Caco-2 (cell line): Measurements from ENCODE around the gene CFAP45. TPM values are rescaled to one million over a fixed set of nuclear protein-coding genes. Genes with fewer than 3 reads are reported as not detected.
A peak's percentile ranks its signal among the peaks of the same experiment; 100 is the strongest.
"Not testable (repeated sequence)": the region's sequence is repeated elsewhere in the genome, so short reads cannot be mapped to it uniquely, and the experiment has no call there.

ENCODE experiments used
- BruUV-seq: library from RNA; stranded (reverse); fragments of 400-500 nt; replicated peaks from 2 replicates; lab custom pipeline; 2021; lab: Mats Ljungman, UMichigan
- CTCF ChIA-PET: fragments of 300-600 bp; sonication (Branson Sonifier 250); formaldehyde crosslinking; loops from one replicate; lab custom pipeline; 2022; ENCODE audit warnings: antibody characterized with exemption; lab: Charles Lee
- POLR2A ChIA-PET: fragments of 300-600 bp; sonication (Branson Sonifier 250); formaldehyde crosslinking; loops from one replicate; lab custom pipeline; 2022; ENCODE audit warnings: antibody characterized with exemption; lab: Charles Lee
- DNase-seq, 2 experiments: peaks; one replicate each; pipeline versions ENCODE4 v3.0.0 to v3.0.0-alpha.2; 2020 to 2022
- H3K27me3 ChIP-seq: replicated peaks from 2 replicates; pipeline ENCODE4 v1.6.0; 2011; ENCODE audit warnings: low read length; ENCODE audit not compliant: control insufficient read depth, insufficient read depth
- H3K36me3 ChIP-seq: 2 replicates; pipeline ENCODE4 v1.5.1; 2011; ENCODE audit warnings: low read length; ENCODE audit not compliant: control insufficient read depth, insufficient read depth
- H3K4me1 ChIP-seq: fragments of 250-450 bp; sonication (Bioruptor Pico); 2 replicates; pipeline ENCODE4 v1.5.1; 2020; ENCODE audit warnings: mild to moderate bottlenecking
- H3K4me3 ChIP-seq: 2 replicates; pipeline ENCODE4 v1.5.1; 2011; ENCODE audit warnings: low read depth, mild to moderate bottlenecking, control low read depth, low read length
- H3K9me3 ChIP-seq: fragments of 250-450 bp; sonication (Bioruptor Pico); 2 replicates; pipeline ENCODE4 v1.5.1; 2020; ENCODE audit warnings: mild to moderate bottlenecking, moderate library complexity
- H3K27ac Mint-ChIP-seq: one replicate; pipeline ENCODE4 v1.8.0; 2022; ENCODE audit warnings: mixed read lengths; ENCODE audit not compliant: unreplicated experiment
- H3K27me3 Mint-ChIP-seq: one replicate; pipeline ENCODE4 v1.8.0; 2022; ENCODE audit warnings: mixed read lengths; ENCODE audit not compliant: insufficient read depth, unreplicated experiment
- H3K36me3 Mint-ChIP-seq: one replicate; pipeline ENCODE4 v1.8.0; 2022; ENCODE audit warnings: mild to moderate bottlenecking, mixed read lengths; ENCODE audit not compliant: insufficient read depth, unreplicated experiment
- H3K4me1 Mint-ChIP-seq: one replicate; pipeline ENCODE4 v1.8.0; 2022; ENCODE audit warnings: low read depth, mixed read lengths; ENCODE audit not compliant: unreplicated experiment
- H3K4me3 Mint-ChIP-seq: one replicate; pipeline ENCODE4 v1.8.0; 2022; ENCODE audit warnings: mild to moderate bottlenecking, moderate library complexity, mixed read lengths; ENCODE audit not compliant: unreplicated experiment
- H3K9me3 Mint-ChIP-seq: one replicate; pipeline ENCODE4 v1.8.0; 2022; ENCODE audit warnings: mixed read lengths; ENCODE audit not compliant: unreplicated experiment
- intact Hi-C: fragments of 100-400 bp; cut with micrococcal nuclease; formaldehyde crosslinking; loops from one replicate; pipeline ENCODE4 v1.10.0; 2022; ENCODE audit not compliant: unreplicated experiment
- total RNA-seq: library from RNA; stranded (reverse); gene quantifications from 2 replicates; pipeline ENCODE4 v1.2.3, GENCODE V29; 2022
- TF ChIP-seq, protein P1 (sequence below), 2 experiments: fragments of 200-600 bp in 1 of 2; IDR thresholded peaks; 1 replicate in 1 of 2; 2 replicates in 1 of 2; pipeline versions ENCODE4 v1.5.1 to v1.8.0; 2011 to 2022; ENCODE audit warnings: antibody characterized with exemption in 1 of 2, control low read depth in 1 of 2, inconsistent platforms in 1 of 2, low read depth in 1 of 2, low read length in 1 of 2, mild to moderate bottlenecking in 1 of 2, moderate library complexity in 1 of 2; ENCODE audit not compliant: insufficient read depth in 1 of 2, severe bottlenecking in 1 of 2, unreplicated experiment in 1 of 2

CFAP45 gene
- total RNA-seq, 1 experiment from 2014 or later, result 1.1 TPM

DNA sequence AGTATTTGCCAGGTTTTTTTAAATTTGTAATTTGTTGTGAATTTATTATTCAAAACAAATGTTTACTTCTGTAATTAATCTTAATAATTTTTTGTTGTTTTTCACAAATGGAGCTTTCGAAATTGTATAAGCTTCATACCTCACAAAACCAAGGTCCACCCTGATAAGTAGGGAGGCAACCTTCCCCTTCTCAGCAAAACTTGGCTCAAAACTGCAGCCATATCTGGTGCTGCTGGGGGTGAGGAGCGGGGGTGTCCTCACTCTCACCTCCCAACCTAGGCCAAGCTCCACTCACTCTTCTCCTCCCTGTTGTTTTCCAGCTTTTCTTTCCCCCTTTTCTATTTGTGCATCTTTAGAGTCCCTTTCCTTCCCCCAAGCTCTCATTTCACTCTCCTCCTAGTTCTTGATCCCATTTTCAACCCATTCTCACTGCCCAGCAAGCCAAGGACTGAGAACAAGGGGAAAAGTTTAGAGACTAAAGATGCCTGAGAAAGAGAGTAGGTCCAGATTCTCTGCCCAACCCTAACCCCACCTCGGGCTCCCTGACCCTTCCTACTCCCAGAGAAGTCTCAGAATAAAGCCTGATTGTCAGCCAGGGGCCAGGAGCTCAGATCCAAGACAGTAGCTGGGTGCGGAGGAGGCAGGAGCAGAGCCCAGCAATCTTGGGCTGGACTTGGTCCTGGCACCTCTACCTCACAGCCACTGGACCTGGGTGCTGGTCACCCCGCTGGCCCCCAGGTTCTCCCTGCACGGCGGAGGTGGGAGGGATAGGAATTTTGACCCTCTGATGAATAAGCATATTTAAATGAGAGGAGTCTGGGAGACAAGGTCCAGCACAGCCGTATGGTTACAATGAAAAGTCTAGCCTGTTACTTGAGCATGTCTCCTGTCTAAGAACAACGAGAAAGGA, 8.3 kb upstream of the CFAP45 start:
- TF ChIP-seq, protein P1, sequence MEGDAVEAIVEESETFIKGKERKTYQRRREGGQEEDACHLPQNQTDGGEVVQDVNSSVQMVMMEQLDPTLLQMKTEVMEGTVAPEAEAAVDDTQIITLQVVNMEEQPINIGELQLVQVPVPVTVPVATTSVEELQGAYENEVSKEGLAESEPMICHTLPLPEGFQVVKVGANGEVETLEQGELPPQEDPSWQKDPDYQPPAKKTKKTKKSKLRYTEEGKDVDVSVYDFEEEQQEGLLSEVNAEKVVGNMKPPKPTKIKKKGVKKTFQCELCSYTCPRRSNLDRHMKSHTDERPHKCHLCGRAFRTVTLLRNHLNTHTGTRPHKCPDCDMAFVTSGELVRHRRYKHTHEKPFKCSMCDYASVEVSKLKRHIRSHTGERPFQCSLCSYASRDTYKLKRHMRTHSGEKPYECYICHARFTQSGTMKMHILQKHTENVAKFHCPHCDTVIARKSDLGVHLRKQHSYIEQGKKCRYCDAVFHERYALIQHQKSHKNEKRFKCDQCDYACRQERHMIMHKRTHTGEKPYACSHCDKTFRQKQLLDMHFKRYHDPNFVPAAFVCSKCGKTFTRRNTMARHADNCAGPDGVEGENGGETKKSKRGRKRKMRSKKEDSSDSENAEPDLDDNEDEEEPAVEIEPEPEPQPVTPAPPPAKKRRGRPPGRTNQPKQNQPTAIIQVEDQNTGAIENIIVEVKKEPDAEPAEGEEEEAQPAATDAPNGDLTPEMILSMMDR (IDR thresholded peaks at IDR 0.05; ENCODE audit: insufficient read depth in 1 of 2, low read depth in 1 of 2, low read length in 1 of 2, severe bottlenecking in 1 of 2, unreplicated experiment in 1 of 2), result no peak

DNA sequence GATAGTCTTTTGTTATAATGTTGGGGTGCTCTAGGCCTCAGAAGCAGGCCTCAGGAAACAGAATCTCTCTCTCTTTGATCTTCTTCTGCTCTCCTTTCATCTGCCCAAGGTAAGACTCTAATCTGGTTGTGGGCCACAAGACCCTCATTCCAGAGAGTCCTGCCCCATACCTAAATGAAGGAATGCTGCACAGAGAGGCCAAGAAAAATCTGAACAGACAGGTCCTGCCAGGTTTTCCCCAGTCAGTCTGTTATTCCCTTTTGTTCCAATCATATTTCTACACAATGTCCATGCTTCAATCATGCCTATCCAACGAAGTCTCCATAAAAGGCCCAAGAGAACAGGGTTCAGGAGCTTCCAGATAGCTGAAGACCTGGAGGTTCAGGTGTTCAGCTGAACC, 7.0 kb upstream of the CFAP45 start:
- Mint-ChIP-seq H3K9me3 (peaks cover 7% of the 10 kb centered on the region), H3K4me3 (peak overlapping the region; percentile 59), H3K4me1 (peaks cover 47% of the 10 kb centered on the region), H3K27me3 (no peaks in the 10 kb centered on the region), H3K36me3 (peaks cover 25% of the 10 kb centered on the region), H3K27ac (peak overlapping the region; percentile 74)
- no TSS peak for BruUV-seq
- TF ChIP-seq, protein P1 (IDR thresholded peaks at IDR 0.05; ENCODE audit: insufficient read depth in 1 of 2, low read depth in 1 of 2, low read length in 1 of 2, severe bottlenecking in 1 of 2, unreplicated experiment in 1 of 2), result no peak
- Histone ChIP-seq H3K4me1 (peaks cover 81% of the 10 kb centered on the region), H3K9me3 (peaks cover 5% of the 10 kb centered on the region; the same call in 1 of the 2 replicates), H3K27me3 (no peaks in the 10 kb centered on the region), H3K36me3 (no peaks in the 10 kb centered on the region), H3K4me3 (no peak overlapping the region)
- intact Hi-C loops, result loop anchor here (1.0 to 5.0 kb wide), 3 partner anchors 9 to 55 kb away; no protein-coding TSS in a partner anchor
- ChIA-PET POLR2A (no interaction called here), CTCF (interaction anchor here (1.6 kb wide), 1 partner anchor 14 kb away, joined by 5 read pairs; no protein-coding TSS in a partner anchor)
- peak; percentile 78 to 83 for DNase-seq

More for the DNA sequence above, 8.3 kb upstream of the CFAP45 start:
- Mint-ChIP-seq H3K4me3 (peak overlapping the region; percentile 59), H3K9me3 (peaks cover 5% of the 10 kb centered on the region), H3K36me3 (peaks cover 34% of the 10 kb centered on the region), H3K27ac (peak overlapping the region; percentile 37), H3K4me1 (peaks cover 53% of the 10 kb centered on the region), H3K27me3 (no peaks in the 10 kb centered on the region)
- DNase-seq, result no peak
- Histone ChIP-seq H3K9me3 (peaks cover 5% of the 10 kb centered on the region; the same call in 1 of the 2 replicates), H3K27me3 (no peaks in the 10 kb centered on the region), H3K4me3 (no peak overlapping the region), H3K36me3 (no peaks in the 10 kb centered on the region), H3K4me1 (peaks cover 83% of the 10 kb centered on the region)
- ChIA-PET POLR2A (no interaction called here), CTCF (interaction anchor here (1.6 kb wide), 1 partner anchor 15 kb away, joined by 5 read pairs; no protein-coding TSS in a partner anchor)
- BruUV-seq, result no TSS peak
- intact Hi-C loops, result loop anchor here (5.0 kb wide), 1 partner anchor 56 kb away; no protein-coding TSS in a partner anchor

DNA sequence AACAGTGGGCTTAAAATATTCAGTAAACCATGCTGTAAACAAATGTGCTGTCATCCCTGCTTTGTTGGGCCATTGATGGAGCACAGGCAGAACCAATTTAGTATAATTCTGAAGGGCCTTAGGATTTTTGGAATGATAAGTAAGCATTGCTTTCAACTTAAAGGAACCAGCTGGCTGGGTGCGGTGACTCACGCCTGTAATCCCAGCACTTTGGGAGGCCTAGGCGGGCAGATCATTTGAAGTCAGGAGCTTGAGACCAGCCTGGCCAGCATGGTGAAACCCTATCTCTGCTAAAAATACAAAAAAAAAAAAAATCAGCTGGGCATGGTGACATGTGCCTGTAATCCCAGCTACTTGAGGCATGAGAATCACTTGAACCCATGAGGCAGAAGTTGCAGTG, 4.1 kb upstream of the CFAP45 start:
- H3K4me3 ChIP-seq, H3K4me3 Mint-ChIP-seq, H3K9me3 Mint-ChIP-seq, BruUV-seq, H3K27me3 Mint-ChIP-seq, CTCF ChIA-PET, DNase-seq, intact Hi-C loops, H3K9me3 ChIP-seq, H3K36me3 ChIP-seq, H3K27me3 ChIP-seq, H3K27ac Mint-ChIP-seq, POLR2A ChIA-PET: not testable (repeated sequence)
- peaks cover 40% of the 10 kb centered on the region for H3K36me3 Mint-ChIP-seq
- H3K4me1 ChIP-seq, result peaks cover 78% of the 10 kb centered on the region
- peaks cover 57% of the 10 kb centered on the region for H3K4me1 Mint-ChIP-seq
